ENCODE measurements around the gene PRDM15.

The PRDM15 gene

GRCh38 chr21:41752231-41752681, 126.9 kb downstream of the PRDM15 start:
- TF ChIP-seq TAF1 (IDR thresholded peaks at IDR 0.05; ENCODE audit: low read depth, low read length) (no peak), SPI1 (IDR thresholded peaks at IDR 0.05; ENCODE audit: low read depth, low read length) (no peak)
- FAIRE-seq (no peak), DNase-seq (ENCODE audit: insufficient read length, low spot score) (no peak)

GRCh38 chr21:41751611-41752011, 127.5 kb downstream of the PRDM15 start:
- DNase-seq (ENCODE audit: insufficient read length, low spot score) (no peak), FAIRE-seq (no peak)
- TF ChIP-seq TAF1 (IDR thresholded peaks at IDR 0.05; ENCODE audit: low read depth, low read length) (no peak), POLR2A (IDR thresholded peaks at IDR 0.05; ENCODE audit: low read depth, low read length) (no peak), POU2F2 (IDR thresholded peaks at IDR 0.05; ENCODE audit: low read depth, low read length) (no peak), SPI1 (IDR thresholded peaks at IDR 0.05; ENCODE audit: low read depth, low read length) (no peak), PAX5 (IDR thresholded peaks at IDR 0.05; ENCODE audit: insufficient read depth, low read length, severe bottlenecking) (no peak), POLR2AphosphoS5 (IDR thresholded peaks at IDR 0.05; ENCODE audit: low read depth, low read length) (no peak)

GRCh38 chr21:41750532-41751151, 128.5 kb downstream of the PRDM15 start:
- DNase-seq (ENCODE audit: insufficient read length, low spot score) (no peak), FAIRE-seq (no peak)
- TF ChIP-seq SPI1 (IDR thresholded peaks at IDR 0.05; ENCODE audit: low read depth, low read length) (no peak), POLR2A (IDR thresholded peaks at IDR 0.05; ENCODE audit: low read depth, low read length) (no peak), PAX5 (IDR thresholded peaks at IDR 0.05; ENCODE audit: insufficient read depth, low read length, severe bottlenecking) (no peak), POLR2AphosphoS5 (IDR thresholded peaks at IDR 0.05; ENCODE audit: low read depth, low read length) (no peak), POU2F2 (IDR thresholded peaks at IDR 0.05; ENCODE audit: low read depth, low read length) (no peak), TAF1 (IDR thresholded peaks at IDR 0.05; ENCODE audit: low read depth, low read length) (no peak)

- FAIRE-seq = no peak
- DNase-seq (ENCODE audit: insufficient read length, low spot score) = no peak
- TF ChIP-seq PAX5 (IDR thresholded peaks at IDR 0.05; ENCODE audit: insufficient read depth, low read length, severe bottlenecking) (no peak), SPI1 (IDR thresholded peaks at IDR 0.05; ENCODE audit: low read depth, low read length) (no peak), TAF1 (IDR thresholded peaks at IDR 0.05; ENCODE audit: low read depth, low read length) (no peak), POU2F2 (IDR thresholded peaks at IDR 0.05; ENCODE audit: low read depth, low read length) (no peak)
Observed at GRCh38 chr21:41750051-41750450, 129.1 kb downstream of the PRDM15 start.

GRCh38 chr21:41749286-41749685, 129.9 kb downstream of the PRDM15 start:
- FAIRE-seq (no peak), DNase-seq (ENCODE audit: insufficient read length, low spot score) (no peak)
- TF ChIP-seq SPI1 (IDR thresholded peaks at IDR 0.05; ENCODE audit: low read depth, low read length) = no peak
- TF ChIP-seq TAF1 (IDR thresholded peaks at IDR 0.05; ENCODE audit: low read depth, low read length) = no peak
- no peak for TF ChIP-seq POLR2AphosphoS5 (IDR thresholded peaks at IDR 0.05; ENCODE audit: low read depth, low read length)
- no peak for TF ChIP-seq POLR2A (IDR thresholded peaks at IDR 0.05; ENCODE audit: low read depth, low read length)
- no peak for TF ChIP-seq POU2F2 (IDR thresholded peaks at IDR 0.05; ENCODE audit: low read depth, low read length)
- TF ChIP-seq PAX5 (IDR thresholded peaks at IDR 0.05; ENCODE audit: insufficient read depth, low read length, severe bottlenecking) = no peak

Data from GM12891 (cell line).